HEK293 (cell line): ENCODE results near the gene C16orf92.

Experiments
- FEZF1 ChIP-seq: fragments of 450-650 bp; formaldehyde crosslinking; IDR thresholded peaks from 2 replicates; pipeline ENCODE4 v1.5.1; 2016; ENCODE audit warnings: missing biosample characterization, missing genetic modification characterization
- GLIS1 ChIP-seq: fragments of 450-650 bp; formaldehyde crosslinking; IDR thresholded peaks from 2 replicates; pipeline ENCODE4 v1.5.1; 2016; ENCODE audit warnings: missing biosample characterization, missing genetic modification characterization
- KLF9 ChIP-seq: fragments of 450-650 bp; formaldehyde crosslinking; IDR thresholded peaks from 2 replicates; pipeline ENCODE4 v1.5.1; 2016; ENCODE audit warnings: missing biosample characterization, missing genetic modification characterization, low read depth
- PRDM1 ChIP-seq: fragments of 450-650 bp; formaldehyde crosslinking; IDR thresholded peaks from 2 replicates; pipeline ENCODE4; 2016; ENCODE audit warnings: missing biosample characterization, missing genetic modification characterization
- PRDM4 ChIP-seq: fragments of 450-650 bp; formaldehyde crosslinking; IDR thresholded peaks from 2 replicates; pipeline ENCODE4 v1.5.1; 2017; ENCODE audit warnings: missing biosample characterization, missing genetic modification characterization
- SALL2 ChIP-seq: fragments of 450-650 bp; formaldehyde crosslinking; IDR thresholded peaks from 2 replicates; pipeline ENCODE4 v1.5.0; 2017; ENCODE audit warnings: missing biosample characterization, mild to moderate bottlenecking, missing genetic modification characterization, borderline replicate concordance
- ZBTB20 ChIP-seq: fragments of 450-650 bp; formaldehyde crosslinking; IDR thresholded peaks from 2 replicates; pipeline ENCODE4 v1.5.1; 2016; ENCODE audit warnings: missing biosample characterization, missing genetic modification characterization
- ZBTB21 ChIP-seq: fragments of 450-650 bp; formaldehyde crosslinking; IDR thresholded peaks from 2 replicates; pipeline ENCODE4 v1.5.1; 2017; ENCODE audit warnings: missing biosample characterization, missing genetic modification characterization
- ZBTB44 ChIP-seq: fragments of 450-650 bp; IDR thresholded peaks from 2 replicates; pipeline ENCODE4 v1.5.1; 2018; ENCODE audit warnings: missing biosample characterization, mild to moderate bottlenecking, missing genetic modification characterization
- ZFHX2 ChIP-seq: fragments of 450-650 bp; formaldehyde crosslinking; conservative IDR thresholded peaks from 2 replicates; pipeline ENCODE4 v1.5.1; 2016; ENCODE audit warnings: missing biosample characterization, missing genetic modification characterization
- ZNF133 ChIP-seq: fragments of 450-650 bp; formaldehyde crosslinking; IDR thresholded peaks from 2 replicates; pipeline ENCODE4 v1.5.1; 2016; ENCODE audit warnings: missing biosample characterization, missing genetic modification characterization
- ZNF138 ChIP-seq: fragments of 450-650 bp; formaldehyde crosslinking; IDR thresholded peaks from 2 replicates; pipeline ENCODE4 v1.5.1; 2016; ENCODE audit warnings: missing biosample characterization, missing genetic modification characterization, borderline replicate concordance
- ZNF155 ChIP-seq: fragments of 450-650 bp; formaldehyde crosslinking; IDR thresholded peaks from 2 replicates; pipeline ENCODE4 v1.5.1; 2016; ENCODE audit warnings: missing biosample characterization, missing genetic modification characterization
- ZNF174 ChIP-seq: fragments of 450-650 bp; formaldehyde crosslinking; IDR thresholded peaks from 2 replicates; pipeline ENCODE4 v1.5.0; 2017; ENCODE audit warnings: missing biosample characterization, mild to moderate bottlenecking, missing genetic modification characterization
- ZNF202 ChIP-seq: fragments of 450-650 bp; formaldehyde crosslinking; IDR thresholded peaks from 2 replicates; pipeline ENCODE4 v1.5.1; 2016; ENCODE audit warnings: missing biosample characterization, missing genetic modification characterization, borderline replicate concordance
- ZNF221 ChIP-seq: fragments of 450-650 bp; formaldehyde crosslinking; IDR thresholded peaks from 2 replicates; pipeline ENCODE4 v1.5.1; 2017; ENCODE audit warnings: missing biosample characterization, missing genetic modification characterization, borderline replicate concordance
- ZNF362 ChIP-seq: fragments of 450-650 bp; formaldehyde crosslinking; IDR thresholded peaks from 2 replicates; pipeline ENCODE4 v1.5.1; 2016; ENCODE audit warnings: missing biosample characterization, missing genetic modification characterization
- ZNF394 ChIP-seq: fragments of 450-650 bp; formaldehyde crosslinking; IDR thresholded peaks from 2 replicates; pipeline ENCODE4 v1.5.1; 2016; ENCODE audit warnings: missing biosample characterization, missing genetic modification characterization, mild to moderate bottlenecking, moderate library complexity, borderline replicate concordance
- ZNF426 ChIP-seq: fragments of 450-650 bp; formaldehyde crosslinking; IDR thresholded peaks from 2 replicates; pipeline ENCODE4 v1.5.1; 2017; ENCODE audit warnings: missing biosample characterization, missing genetic modification characterization, mild to moderate bottlenecking, inconsistent platforms, moderate library complexity
- ZNF514 ChIP-seq: fragments of 450-650 bp; formaldehyde crosslinking; IDR thresholded peaks from 2 replicates; pipeline ENCODE4 v1.5.1; 2016; ENCODE audit warnings: missing biosample characterization, missing genetic modification characterization
- ZNF518A ChIP-seq: fragments of 450-650 bp; formaldehyde crosslinking; conservative IDR thresholded peaks from 2 replicates; pipeline ENCODE4 v1.5.1; 2016; ENCODE audit warnings: low read depth, missing biosample characterization, missing genetic modification characterization
- ZNF544 ChIP-seq: fragments of 450-650 bp; formaldehyde crosslinking; IDR thresholded peaks from 2 replicates; pipeline ENCODE4 v1.5.0; 2017; ENCODE audit warnings: missing biosample characterization, missing genetic modification characterization
- ZNF548 ChIP-seq: fragments of 450-650 bp; formaldehyde crosslinking; IDR thresholded peaks from 2 replicates; pipeline ENCODE4 v1.5.1; 2016; ENCODE audit warnings: missing biosample characterization, missing genetic modification characterization
- ZNF560 ChIP-seq: fragments of 450-650 bp; formaldehyde crosslinking; IDR thresholded peaks from 2 replicates; pipeline ENCODE4 v1.5.1; 2017; ENCODE audit warnings: missing biosample characterization, missing genetic modification characterization, borderline replicate concordance
- ZNF623 ChIP-seq: fragments of 450-650 bp; formaldehyde crosslinking; IDR thresholded peaks from 2 replicates; pipeline ENCODE4 v1.5.1; 2016; ENCODE audit warnings: missing biosample characterization, missing genetic modification characterization
- ZNF624 ChIP-seq: fragments of 450-650 bp; formaldehyde crosslinking; IDR thresholded peaks from 2 replicates; pipeline ENCODE4 v1.5.1; 2017; ENCODE audit warnings: missing biosample characterization, missing genetic modification characterization
- ZNF654 ChIP-seq: fragments of 450-650 bp; formaldehyde crosslinking; IDR thresholded peaks from 2 replicates; pipeline ENCODE4 v1.5.1; 2016; ENCODE audit warnings: low read depth, missing biosample characterization, missing genetic modification characterization
- ZNF747 ChIP-seq: fragments of 450-650 bp; formaldehyde crosslinking; IDR thresholded peaks from 2 replicates; pipeline ENCODE4 v1.5.1; 2016; ENCODE audit warnings: missing biosample characterization, missing genetic modification characterization
- ZSCAN4 ChIP-seq: fragments of 450-650 bp; formaldehyde crosslinking; IDR thresholded peaks from 2 replicates; pipeline ENCODE4 v1.5.1; 2017; ENCODE audit warnings: missing biosample characterization, missing genetic modification characterization

C16orf92 gene

GRCh38 chr16:29995324-29995910, 27.6 kb upstream of the C16orf92 start, which contains the start of gene HIRIP3 (continued):
- TF ChIP-seq PRDM1 (tag by site-specific recombination), result no peak
- no peak for TF ChIP-seq ZNF138 (tag by site-specific recombination)
- peak; percentile 92 for TF ChIP-seq GLIS1 (tag by site-specific recombination)
- TF ChIP-seq ZNF394 (tag by site-specific recombination), result peak; percentile 100
- no peak for TF ChIP-seq ZNF155
- TF ChIP-seq ZNF174 (tag by site-specific recombination), result no peak
- no peak for TF ChIP-seq ZNF202 (tag by site-specific recombination)
- TF ChIP-seq ZNF514 (tag by site-specific recombination), result no peak
- TF ChIP-seq PRDM4 (tag by site-specific recombination), result peak; percentile 44
- TF ChIP-seq ZNF426 (tag by site-specific recombination), result no peak
- no peak for TF ChIP-seq ZNF133 (tag by site-specific recombination)
- TF ChIP-seq ZFHX2 (tag by site-specific recombination), result no peak; the same call in 1 of the 2 replicates
- no peak for TF ChIP-seq ZNF747 (tag by site-specific recombination)
- TF ChIP-seq ZNF623 (tag by site-specific recombination), result peak; percentile 42; the same call in 1 of the 2 replicates
- peak; percentile 97 for TF ChIP-seq ZBTB20 (tag by site-specific recombination)
- no peak for TF ChIP-seq ZNF624 (tag by site-specific recombination)
- TF ChIP-seq ZBTB44 (tag by site-specific recombination), result peak; percentile 9; the same call in 1 of the 2 replicates
- TF ChIP-seq ZNF560, result no peak
- TF ChIP-seq ZBTB21, result peak; percentile 13; the same call in 1 of the 2 replicates
- no peak for TF ChIP-seq ZNF544 (tag by site-specific recombination)
- TF ChIP-seq ZNF221, result no peak
- peak; percentile 99 for TF ChIP-seq ZNF362 (tag by site-specific recombination)
- TF ChIP-seq FEZF1, result 0 out of 2 replicates have a peak, but pooled peaks have one; percentile 9
- TF ChIP-seq ZSCAN4 (tag by site-specific recombination), result peak; percentile 49; the same call in 1 of the 2 replicates
- no peak for TF ChIP-seq ZNF548 (tag by site-specific recombination)
- TF ChIP-seq ZNF654 (tag by site-specific recombination), result no peak
- peak; percentile 75 for TF ChIP-seq KLF9 (tag by site-specific recombination)
- peak; percentile 7; the same call in 1 of the 2 replicates for TF ChIP-seq ZNF518A (tag by site-specific recombination)
- TF ChIP-seq SALL2 (tag by site-specific recombination), result no peak
